Right forelimb (tissue), 1 donor: ENCODE results near the gene SPPL2B.
"Not testable (repeated sequence)": the region's sequence is repeated elsewhere in the genome, so short reads cannot be mapped to it uniquely, and the experiment has no call there.

ENCODE experiments used
- DNase-seq: peaks from one replicate; pipeline ENCODE4 v3.0.0-alpha.2; 2018

Gene SPPL2B

DNA sequence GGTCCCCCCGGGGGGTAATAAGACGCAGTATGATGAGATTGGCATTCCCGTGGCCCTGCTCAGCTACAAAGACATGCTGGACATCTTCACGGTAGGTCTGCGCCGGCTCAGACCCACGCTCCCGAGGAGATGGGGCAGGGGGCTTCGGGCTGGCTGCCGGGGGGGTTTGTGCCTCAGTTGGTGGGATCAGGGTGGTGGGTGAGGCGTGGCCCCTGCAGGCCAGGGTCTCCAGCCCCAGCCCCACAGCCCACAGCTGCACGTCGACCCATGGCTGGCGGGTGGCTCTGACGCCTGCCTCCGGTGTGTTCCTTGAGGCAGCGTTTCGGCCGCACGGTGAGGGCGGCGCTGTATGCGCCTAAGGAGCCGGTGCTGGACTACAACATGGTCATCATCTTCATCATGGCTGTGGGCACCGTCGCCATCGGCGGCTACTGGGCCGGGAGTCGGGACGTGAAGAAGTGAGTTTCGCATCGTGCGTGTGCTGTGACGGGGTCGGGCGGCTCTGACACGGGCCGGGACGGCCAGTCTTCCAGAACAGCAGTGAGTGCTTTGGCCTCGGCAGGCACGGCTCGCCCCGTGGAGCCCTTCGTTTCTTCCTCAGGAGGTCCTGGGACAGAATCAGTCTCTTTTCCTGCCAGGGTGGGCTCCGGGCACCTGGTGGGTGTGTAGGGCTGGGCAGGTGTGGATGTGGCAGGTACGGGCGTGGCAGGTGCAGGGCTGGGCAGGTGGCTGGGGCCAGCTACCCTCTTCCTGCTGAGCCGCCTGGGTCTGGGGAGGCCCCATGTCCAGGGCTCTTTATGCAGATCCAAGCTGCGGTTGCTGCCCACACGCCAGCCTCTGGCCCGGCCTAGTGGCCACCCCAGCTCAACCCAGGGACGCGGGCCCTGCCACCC lies 10.5 kb downstream of the SPPL2B start:
- no peak for DNase-seq

DNA sequence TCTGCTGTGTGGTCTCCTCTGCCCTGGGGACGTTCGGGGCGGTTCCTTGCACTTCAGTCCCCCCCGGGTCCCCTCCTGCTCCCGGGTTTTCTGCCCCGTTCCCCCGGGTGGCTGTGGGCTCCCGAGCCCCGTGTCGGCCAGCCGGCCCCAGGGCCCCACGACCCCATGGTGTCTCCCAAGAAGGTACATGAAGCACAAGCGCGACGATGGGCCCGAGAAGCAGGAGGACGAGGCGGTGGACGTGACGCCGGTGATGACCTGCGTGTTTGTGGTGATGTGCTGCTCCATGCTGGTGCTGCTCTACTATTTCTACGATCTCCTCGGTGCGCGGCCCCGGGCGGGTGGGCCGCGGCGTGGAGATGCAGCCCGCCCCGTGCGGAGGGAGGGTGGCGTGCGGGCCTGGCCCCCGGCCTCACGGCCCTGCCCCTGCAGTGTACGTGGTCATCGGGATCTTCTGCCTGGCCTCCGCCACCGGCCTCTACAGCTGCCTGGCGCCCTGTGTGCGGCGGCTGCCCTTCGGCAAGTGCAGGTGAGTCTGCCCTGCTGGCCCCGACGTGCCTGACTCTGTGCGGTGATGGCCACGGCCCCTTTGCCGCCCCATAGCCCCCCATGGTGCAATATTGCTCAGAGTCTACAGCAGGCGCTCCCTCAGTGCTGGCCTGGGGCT lies 11.3 kb downstream of the SPPL2B start:
- DNase-seq = no peak

DNA sequence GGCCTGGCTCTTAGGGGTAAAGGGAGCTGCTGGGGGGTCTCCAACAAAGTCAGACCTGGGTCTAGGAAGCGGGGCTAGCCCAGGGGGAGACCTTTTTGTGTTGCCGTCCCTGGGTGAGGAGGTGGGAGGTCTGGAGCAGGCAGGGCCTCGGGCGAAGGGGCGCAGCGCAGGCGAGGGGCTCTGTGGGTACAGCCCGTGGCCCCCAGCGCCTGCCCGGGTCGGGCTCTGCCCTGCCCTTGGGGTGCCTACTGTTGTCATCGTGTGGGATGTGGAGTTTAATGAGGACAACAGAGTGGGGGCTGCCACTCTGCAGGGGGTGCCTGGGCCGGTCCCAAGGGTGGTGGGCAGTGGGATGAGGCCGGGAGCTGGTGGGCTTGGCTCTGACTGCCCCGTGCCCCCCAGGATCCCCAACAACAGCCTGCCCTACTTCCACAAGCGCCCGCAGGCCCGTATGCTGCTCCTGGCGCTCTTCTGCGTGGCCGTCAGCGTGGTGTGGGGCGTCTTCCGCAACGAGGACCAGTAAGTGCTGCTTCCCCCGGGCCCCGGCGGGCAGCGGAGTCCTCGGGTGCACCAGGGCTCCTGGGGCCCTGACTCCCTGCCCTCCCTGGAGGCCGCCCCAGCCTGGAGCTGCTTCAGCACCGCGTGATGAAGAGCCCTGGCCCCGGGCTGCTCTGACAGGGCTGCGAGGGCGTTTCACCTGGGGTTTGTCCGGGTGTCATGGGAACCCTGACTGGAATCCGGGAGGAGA lies 12.2 kb downstream of the SPPL2B start:
- DNase-seq = no peak

DNA sequence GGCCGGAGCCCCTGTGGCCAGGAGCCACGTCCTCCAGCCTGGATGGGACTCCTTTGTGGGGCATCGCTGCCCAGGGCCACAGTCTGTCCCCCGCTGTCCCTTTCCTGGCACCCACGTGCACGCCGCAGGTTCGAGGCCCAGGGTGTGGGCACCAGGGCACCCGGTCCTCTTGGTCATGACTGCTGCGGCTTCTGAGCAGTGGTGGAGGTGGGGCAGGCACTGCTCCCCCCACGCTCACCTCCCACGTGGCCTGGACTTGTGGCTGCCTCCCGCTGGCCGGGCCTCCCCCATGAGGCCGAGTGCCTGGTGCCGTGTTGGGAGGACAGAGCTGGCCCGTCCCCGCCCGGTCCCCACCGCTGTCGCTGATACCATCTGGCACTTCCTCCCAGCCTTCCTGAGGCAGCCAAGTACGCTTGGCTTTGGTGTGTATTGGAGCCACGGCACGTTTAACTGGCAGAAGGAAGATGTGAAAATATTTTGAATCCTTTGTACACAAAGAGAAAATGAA lies 12.8 kb downstream of the SPPL2B start:
- DNase-seq = no peak

DNA sequence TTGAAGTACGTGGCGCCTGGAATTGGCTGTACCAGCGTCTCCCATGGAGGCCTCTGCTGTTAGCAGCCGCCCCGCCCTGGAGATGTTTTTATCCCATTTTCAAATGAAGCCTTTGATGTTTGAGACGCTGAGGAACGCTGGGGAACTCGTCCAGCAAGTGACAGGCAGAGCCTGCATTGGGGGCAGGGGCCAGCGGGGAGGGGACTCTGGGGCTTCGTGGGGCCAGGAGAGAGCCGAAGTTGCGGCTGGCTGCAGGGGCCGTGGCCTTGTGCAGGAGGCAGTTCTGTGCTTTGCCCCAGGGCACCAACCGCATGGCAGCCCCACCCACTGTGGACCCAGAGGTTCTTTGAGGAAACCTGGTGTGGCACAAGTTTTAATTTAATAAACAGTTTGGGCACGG lies 13.5 kb downstream of the SPPL2B start:
- no peak for DNase-seq

DNA sequence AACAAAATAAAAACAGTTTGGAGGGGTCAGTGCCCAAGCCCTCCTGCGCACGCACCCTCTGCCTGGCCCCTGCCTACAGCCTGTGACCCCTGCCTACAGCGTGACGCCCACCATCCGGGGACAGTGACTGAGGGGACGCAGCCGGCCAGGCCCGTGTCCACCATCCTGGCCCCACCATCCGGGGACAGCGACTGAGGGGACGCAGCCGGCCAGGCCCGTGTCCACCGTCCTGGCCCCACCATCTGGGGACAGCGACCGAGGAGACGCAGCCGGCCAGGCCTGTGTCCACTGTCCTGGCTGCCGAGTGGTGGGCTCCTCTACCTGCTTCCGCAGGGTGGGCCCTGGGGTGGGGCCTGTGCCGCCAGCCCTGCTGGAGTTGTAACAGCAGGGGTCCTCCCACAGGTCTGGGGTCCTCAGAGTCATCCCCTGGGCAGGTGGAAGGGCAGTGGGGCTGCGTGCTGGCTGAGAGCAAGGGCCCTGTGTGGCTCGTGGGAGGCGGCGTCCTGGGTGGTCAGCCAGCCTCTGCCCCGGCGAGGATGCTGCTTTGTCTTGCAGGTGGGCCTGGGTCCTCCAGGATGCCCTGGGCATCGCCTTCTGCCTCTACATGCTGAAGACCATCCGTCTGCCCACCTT lies 14.3 kb downstream of the SPPL2B start:
- no peak for DNase-seq

DNA sequence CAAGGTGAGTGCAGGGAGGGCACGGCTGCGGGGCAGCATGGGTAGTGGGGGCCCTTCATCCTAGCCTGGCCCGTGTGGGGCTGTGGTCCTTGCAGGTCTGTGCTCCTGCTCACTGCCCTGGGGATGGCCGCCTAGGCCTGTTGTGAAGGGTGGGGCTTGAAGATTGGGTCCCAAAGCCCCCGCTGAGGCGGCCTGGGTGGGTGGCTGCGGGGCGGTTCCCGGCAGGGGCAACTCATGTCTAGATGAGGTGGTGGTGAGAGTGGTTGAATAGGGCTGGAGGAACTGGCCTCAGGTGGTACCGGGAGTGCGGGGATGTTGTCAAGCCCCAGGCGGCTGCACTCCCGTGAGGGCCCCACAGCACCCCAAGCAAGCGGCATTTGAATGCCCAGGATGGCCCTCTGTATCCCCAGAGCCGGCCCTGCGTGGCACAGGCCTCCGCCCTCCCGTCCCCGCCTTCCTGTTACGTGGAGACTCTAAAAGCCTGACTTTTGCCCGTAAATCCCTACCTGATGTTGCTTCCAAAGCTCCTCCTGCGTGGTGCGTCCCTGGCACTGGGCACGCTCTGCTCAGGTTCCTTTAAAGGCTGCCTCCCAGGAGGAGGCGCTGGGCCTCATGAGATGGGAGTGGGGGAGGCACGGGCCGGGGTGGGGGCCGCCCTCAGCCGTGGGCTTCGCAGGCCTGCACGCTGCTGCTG lies 15.0 kb downstream of the SPPL2B start:
- no peak for DNase-seq

DNA sequence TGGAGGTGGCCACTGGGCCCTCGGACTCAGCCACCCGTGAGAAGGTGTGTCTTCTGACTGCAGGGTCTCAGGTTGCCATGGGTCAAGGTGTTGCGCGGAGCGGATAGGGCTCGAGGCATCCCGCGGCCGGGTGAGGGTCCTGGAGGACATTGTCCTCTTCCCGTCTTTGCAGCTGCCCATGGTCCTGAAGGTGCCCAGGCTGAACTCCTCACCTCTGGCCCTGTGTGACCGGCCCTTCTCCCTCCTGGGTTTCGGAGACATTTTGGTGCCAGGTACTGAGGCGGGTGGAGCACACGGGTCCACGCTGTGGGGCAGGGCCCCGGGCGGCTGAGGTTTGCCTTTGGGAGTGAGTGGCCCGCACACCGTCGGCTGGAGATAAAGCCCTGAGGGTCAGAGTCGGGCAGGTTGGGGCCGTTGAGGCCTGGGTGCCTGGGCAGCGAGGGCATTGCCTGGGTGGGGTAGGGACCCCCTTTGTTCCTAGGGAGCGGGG lies 15.9 kb downstream of the SPPL2B start:
- DNase-seq = no peak

DNA sequence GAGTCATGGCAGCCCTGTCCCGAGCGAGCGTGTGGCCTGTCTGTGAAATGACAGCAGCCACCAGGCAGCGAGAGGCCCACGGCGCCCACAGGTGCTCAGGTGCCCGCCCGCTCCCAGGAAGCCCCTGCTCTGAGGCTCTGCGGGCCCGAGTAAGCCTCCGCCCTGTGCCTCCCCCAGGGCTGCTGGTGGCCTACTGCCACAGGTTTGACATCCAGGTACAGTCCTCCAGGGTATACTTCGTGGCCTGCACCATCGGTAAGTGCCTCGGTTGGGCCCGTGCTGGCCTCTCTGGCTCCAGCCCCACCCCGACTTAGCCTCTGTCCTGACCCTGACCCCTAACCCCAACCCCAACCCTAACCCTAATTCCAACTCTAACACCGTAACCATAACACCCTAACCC lies 16.6 kb downstream of the SPPL2B start:
- DNase-seq = no peak

DNA sequence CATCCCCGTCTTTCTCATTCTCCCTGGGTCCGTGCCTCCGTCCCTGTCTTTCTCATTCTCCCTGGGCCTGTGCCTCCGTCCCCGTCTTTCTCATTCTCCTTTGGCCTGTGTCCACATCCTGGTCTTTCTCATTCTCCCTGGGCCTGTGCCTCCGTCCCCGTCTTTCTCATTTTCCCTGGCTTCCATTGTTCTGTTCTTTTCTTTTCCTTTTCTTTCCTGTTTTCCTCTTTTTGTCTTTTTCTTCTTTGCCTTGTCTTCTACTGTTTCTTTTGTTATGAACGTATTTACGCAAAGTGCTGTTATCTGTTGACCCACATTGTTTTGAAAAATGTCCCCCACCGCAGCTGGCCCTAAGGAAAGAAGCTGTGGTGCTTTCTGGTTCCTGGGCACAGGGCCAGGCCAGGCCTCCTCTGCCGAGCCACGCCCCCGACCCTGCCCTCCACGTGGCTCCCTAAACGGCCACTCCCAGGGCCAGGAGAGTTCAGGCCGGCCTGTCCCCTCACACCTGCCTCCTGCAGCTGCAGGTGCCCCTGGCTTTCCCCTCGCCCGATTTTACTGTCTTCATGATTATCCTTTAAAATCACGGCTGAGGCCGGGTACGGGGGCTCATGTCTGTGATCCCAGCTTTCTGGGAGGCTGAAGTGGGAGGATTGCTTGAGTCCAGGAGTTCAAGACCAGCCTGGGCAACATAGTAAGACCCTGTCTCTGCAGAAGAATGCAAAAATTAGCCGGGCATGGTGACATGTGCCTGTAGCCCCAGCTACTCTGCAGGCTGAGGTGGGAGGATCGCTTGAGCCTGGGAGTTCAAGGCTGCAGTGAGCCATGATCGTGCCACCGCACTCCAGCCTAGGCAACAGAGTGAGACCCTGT lies 17.5 kb downstream of the SPPL2B start:
- DNase-seq = no peak

DNA sequence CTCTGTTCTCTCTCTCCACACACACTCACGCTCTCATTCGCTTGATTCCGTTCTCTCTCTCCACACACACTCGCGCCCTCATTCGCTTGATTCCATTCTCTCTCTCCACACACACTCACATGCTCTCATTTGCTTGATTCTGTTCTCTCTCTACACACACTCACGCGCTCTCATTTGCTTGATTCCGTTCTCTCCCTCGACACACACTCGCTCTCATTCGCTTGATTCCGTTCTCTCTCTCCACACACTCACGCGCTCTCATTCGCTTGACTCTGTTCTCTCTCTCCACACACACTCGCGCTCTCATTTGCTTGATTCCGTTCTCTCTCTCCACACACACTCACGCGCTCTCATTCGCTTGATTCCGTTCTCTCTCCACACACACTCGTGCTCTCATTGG lies 21.3 kb downstream of the SPPL2B start:
- DNase-seq = not testable (repeated sequence)

DNA sequence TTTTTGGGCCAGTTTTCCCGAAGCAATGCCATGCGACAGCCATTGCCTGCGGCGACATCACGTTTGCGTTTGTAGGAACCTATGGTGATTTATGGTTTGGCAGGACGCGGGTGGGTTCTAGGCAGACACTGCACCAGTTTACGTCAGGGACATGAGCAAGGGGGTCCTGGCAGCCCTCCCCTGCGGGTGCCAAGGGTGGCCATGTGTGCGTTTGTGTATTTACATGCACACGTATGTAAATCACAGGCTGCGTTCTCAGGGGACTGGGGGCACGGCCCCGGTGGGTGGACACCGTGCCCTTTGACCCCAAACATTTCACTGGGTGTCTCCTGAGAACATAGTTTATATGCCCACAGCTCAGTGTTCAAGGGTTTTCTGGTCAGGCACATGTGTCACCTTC lies 22.2 kb downstream of the SPPL2B start:
- DNase-seq = no peak

DNA sequence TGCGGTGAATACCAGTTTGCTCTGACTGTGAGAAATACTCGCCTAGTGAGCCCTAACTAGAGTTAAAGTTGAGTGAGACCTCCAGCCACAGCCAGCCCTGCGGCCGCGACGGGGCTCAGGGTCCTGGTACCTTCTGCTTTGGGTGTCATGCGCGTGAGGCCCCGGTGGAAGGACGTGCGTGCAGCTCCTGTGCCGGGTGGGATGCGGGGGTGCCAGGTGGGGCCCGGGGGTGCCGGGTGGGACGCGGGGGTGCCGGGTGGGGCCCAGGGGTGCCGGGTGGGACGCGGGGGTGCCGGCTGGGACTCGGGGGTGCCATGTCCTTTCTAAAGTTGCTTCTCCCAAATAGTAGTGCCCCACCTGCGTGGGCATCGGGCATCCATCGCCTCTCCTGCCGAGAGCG lies 23.1 kb downstream of the SPPL2B start:
- DNase-seq = no peak

DNA sequence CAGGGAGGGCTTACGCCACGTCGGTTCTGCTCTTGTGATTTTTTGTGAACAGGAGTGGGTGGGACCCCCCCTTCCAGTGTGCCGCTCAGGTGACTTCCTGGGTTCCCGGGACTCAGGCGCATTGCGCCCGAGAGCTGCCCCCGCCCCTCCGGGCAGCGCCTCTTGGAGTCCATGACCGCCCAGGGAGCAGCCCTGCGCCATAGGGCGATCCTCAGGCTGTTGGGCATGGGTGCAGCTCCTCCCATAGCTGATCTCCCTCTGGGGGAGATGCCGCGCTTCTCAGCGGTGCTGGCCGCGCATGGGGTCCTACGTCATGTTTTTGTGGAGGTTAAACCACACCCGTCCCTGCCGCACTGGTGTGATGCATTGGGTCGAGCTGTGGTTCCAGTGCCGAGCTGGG lies 23.6 kb downstream of the SPPL2B start:
- DNase-seq = no peak

DNA sequence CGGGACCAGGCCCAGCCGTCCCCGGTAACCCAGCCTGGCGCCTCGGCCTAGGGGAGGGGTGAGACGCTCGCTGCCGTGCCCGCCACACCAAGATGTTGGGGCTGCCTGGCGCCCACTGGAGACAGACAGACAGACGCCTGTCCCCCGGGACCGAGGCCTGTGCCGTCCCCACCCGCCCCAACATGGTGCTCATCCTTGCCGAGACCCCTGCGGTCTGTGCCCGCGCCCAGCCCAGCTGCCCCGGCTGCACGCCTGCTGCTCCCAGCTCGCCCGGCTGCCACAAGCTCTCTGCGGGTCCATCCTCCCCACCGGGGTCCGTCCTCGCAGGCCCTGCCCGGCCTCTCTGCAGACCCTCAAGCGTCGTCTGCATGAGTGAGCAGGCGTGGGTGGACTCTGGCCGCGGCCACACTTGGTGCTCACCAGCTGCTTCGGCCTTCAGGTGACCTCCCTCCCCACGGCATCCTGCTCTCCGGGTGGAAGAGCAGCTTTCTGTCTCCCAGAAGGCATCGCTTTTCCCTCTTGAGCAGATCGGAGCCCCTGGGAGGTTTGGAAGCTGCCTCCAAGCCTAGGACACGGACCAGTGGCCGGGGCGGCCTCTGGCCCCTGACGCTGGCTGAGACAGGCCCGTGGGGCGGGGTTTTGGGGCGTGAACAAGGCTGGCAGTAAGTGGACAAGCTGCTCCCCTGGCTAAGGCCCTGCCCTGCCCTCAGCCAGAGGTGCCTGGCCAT lies 24.8 kb downstream of the SPPL2B start:
- DNase-seq = no peak

DNA sequence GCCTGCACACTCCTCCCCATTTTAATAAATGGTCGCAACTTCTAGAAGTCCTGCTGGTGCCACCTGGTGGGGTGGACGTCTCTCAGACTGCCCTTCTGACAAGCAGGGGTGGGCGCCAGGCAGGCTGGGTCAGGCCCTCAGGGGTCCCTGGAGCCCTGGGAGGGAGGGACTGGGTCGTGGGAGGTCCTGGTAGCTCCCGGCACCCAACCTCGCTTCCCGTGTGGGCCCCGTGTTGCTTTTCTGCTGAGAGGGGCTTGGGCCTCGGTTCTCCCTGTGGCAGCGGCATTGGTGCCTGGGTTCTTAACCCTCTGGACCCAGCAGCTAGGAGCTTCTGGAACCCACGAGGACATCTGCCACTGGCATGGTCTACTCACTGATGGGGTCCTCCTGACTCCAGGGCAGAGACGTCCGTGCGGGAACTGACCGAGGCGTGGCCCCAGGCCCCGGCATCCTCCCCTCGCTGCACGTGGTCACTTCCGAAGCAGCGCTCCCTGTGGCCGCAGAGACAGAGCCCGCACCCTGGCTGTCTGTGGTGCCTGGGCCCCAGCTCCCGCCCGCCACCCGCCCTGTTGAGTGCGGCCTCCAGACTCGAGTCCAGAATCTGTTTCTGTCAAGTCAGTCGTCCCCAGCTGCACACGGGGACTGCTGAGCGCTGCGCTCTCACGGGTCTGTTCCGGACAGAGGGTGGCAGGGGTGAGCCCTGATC lies 25.6 kb downstream of the SPPL2B start:
- DNase-seq = no peak

DNA sequence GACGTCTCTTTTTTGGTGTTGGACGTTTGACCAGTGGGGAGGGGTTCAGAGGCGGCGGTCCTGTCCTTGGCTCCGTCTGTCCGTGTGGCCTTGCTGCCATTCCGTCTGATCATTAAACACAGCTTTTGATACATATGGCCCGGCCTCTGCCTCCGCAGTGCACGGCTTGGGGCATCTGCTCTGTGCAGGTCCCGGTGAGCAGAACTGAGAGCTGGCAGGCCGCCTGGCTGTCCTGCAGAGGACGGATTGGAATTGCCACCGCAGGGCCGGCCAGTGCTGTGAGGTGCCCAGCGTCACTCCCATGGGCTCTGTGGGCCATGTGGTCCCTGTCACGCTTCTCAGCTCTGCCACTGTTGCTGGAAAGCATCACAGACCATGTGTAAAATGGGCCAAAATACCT lies 26.2 kb downstream of the SPPL2B start:
- DNase-seq = no peak

DNA sequence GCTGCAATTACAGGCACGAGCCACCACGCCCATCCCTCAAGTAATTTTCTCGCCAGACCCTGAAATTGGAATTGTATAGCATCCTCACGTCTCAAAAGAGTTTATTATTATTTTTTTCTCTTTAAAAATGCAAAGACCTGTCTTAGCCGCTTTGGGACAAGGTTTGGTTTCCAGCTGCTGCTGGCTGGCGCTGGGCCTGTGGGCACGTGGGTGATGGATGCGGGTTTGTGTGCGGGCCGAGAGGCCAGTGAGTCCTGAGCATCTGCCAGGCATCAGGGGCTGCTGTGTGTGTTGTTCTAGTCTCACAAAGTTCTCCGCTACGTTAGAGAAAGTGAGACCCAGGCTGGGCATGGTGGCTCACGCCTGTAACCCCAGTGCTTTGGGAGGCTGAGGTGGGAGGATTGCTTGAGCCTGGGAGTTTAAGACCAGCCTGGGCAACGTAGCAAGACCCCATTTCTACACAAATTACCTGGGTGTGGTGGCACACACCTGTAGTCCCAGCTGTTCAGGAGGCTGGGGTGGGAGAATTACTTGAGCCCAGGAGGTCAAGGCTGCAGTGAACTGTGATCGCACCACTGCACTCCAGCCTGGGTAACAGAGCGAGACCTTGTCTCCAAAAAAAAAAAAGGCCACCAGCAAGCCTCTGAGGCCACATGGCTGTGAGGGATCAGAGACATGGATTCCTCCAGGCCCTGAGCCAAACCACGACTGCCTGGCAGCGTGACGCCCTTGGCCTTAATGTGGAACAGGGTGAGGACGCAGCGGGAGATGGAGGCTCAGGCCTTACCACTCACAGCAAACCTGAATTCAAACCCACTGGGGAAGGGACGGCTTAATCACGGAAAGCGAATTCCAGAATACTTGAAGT lies 26.9 kb downstream of the SPPL2B start:
- DNase-seq = no peak
